Measurements from ENCODE around the gene BLACAT1.

- no peak for TF ChIP-seq CTCF (IDR thresholded peaks at IDR 0.05; ENCODE audit: low read depth, low read length)
- no peak for TF ChIP-seq EZH2phosphoT487 (IDR thresholded peaks at IDR 0.05; ENCODE audit: low read depth)
These were observed 12.1 kb downstream of the BLACAT1 start for GRCh38 chr1:205443585-205444299.

Measured in OCI-LY3 (cell line).